Mesodermal cell (in vitro differentiated cells): Measurements from ENCODE around the gene IFT80.
A peak's percentile ranks its signal among the peaks of the same experiment; 100 is the strongest.

ENCODE experiments used
- H3K27ac ChIP-seq: 2 replicates; pipeline ENCODE4 v1.7.0; 2013; ENCODE audit warnings: mild to moderate bottlenecking, low read depth, low read length, moderate library complexity; ENCODE audit not compliant: severe bottlenecking
- H3K36me3 ChIP-seq: 2 replicates; pipeline ENCODE4 v1.7.1; 2013; ENCODE audit warnings: mild to moderate bottlenecking, low read length, moderate library complexity; ENCODE audit not compliant: control insufficient read depth, insufficient read depth
- H3K4me1 ChIP-seq: one replicate; pipeline ENCODE4 v1.7.1; 2013; ENCODE audit warnings: mild to moderate bottlenecking, low read length; ENCODE audit not compliant: insufficient read depth, control insufficient read depth, poor library complexity, severe bottlenecking
- H3K4me3 ChIP-seq: 2 replicates; pipeline ENCODE4 v1.7.0; 2013; ENCODE audit warnings: low read length, control low read depth, mild to moderate bottlenecking; ENCODE audit not compliant: insufficient read depth, poor library complexity, severe bottlenecking; ENCODE audit errors: extremely low read depth
- H3K9me3 ChIP-seq: 2 replicates; pipeline ENCODE4 v1.7.1; 2013; ENCODE audit warnings: mild to moderate bottlenecking, low read length, moderate library complexity; ENCODE audit not compliant: control insufficient read depth
- WGBS, 2 experiments: methylation state at CpG; one replicate each; pipeline ENCODE4 v1.1.5; 2013; ENCODE audit warnings: missing lambda C conversion rate in 2 of 2; ENCODE audit not compliant: insufficient coverage in 2 of 2; 5-methylcytosine and 5-hydroxymethylcytosine counted together

IFT80 gene

DNA sequence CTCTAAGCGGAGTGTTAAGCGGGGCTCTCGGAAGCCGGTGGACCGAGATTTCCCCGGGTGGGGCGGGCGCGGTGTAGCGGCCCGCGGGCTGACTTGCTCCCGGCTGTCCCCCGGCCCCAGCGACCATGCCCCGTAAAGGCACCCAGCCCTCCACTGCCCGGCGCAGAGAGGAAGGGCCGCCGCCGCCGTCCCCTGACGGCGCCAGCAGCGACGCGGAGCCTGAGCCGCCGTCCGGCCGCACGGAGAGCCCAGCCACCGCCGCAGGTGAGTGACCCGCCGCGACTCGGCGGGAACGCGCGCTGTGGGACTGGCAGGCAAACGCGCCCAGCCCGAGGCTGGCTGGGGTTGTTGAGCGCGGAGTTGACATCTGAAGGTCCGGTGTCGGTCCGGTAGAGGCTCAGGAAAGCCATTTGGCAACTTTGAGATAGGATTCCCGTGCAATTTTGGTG, 1.7 kb upstream of the IFT80 start:
- no peaks in the 10 kb centered on the region for H3K9me3 ChIP-seq
- peaks cover 16% of the 10 kb centered on the region for H3K36me3 ChIP-seq
- H3K4me1 ChIP-seq, result no peaks in the 10 kb centered on the region
- 0% methylated on average over 30 to 43 of the region's 51 CpGs for WGBS, 2 experiments
- H3K27ac ChIP-seq, result peak overlapping the region; percentile 92
- H3K4me3 ChIP-seq, result peak overlapping the region; percentile 98

DNA sequence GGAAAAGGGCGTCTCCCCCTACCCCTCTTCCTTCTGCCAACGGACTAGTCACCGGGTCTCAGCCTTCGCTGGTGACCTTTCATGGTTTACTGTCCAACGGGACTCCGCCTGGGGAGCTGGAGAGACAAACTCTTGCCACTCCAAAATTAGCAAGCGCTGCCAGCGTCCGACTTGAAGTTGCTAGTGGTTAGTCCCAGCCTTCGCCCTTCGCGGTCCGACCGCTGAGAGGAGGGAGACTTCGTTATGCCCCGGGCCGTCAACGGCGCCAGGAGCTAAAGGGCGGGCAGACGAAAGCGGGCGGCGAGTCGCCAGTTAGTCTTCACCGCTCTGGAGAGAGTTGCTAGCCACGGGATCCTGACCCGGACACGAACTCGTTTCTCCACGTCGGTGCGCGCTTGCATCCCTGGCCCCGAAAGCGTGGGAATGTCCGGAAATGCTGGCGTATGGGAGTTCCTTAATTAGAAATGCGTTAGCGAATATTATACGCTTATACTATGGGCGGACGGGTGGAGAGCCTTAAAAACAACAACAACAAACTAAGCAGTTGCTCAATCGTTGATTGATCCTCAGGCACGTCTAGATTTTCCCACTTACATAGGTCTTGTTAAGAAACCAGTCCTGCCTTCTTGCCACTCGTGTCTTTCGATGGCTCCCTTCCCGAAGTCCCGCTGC, 1.1 kb upstream of the IFT80 start:
- 0 to 1% methylated on average over 43 to 47 of the region's 49 CpGs for WGBS, 2 experiments
- H3K36me3 ChIP-seq, result peaks cover 15% of the 10 kb centered on the region
- no peaks in the 10 kb centered on the region for H3K9me3 ChIP-seq
- no peaks in the 10 kb centered on the region for H3K4me1 ChIP-seq
- peak overlapping the region; percentile 98 for H3K4me3 ChIP-seq
- H3K27ac ChIP-seq, result peak overlapping the region; percentile 92

DNA sequence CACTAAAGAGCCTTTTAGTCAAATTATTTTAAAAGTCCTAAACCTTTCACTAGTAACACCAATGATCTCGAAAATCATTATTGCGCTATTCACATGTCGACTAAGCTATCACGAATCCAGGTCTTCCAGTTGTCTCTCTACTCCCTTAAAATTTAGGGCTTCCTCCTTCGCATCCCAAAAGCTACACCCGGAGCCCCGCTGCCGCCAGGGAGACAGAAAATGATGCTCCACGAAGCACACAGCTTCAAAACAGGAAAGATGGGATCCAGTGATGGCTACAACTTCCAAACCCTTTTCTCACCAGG, 253 bp downstream of the IFT80 start:
- H3K4me3 ChIP-seq, result peak overlapping the region; percentile 98
- peaks cover 6% of the 10 kb centered on the region for H3K36me3 ChIP-seq
- H3K27ac ChIP-seq, result no peak overlapping the region
- H3K4me1 ChIP-seq, result no peaks in the 10 kb centered on the region
- WGBS, 2 experiments, result 0 to 1% methylated on average over 9 of the region's 9 CpGs
- H3K9me3 ChIP-seq, result no peaks in the 10 kb centered on the region

DNA sequence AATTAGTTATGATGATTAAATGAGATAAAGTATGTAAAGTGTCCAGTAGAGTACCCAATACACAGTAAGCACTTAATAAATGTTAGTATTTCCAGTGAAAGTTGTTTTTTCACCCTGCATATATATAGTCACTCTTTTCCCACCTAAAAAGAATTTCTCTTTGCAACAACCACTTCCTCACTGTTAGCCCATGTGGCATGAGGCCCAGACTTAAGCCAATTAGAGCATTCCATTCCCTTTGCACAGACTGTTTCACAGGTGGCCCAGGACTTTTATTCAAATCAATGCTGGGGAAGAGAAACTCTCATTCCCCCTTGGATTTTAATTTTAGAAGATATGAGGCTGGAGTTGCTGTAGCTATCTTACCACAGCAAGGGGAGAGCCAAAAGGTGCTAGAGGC, 3.7 kb downstream of the IFT80 start:
- no peaks in the 10 kb centered on the region for H3K36me3 ChIP-seq
- no peak overlapping the region for H3K27ac ChIP-seq
- H3K4me3 ChIP-seq, result no peak overlapping the region
- no peaks in the 10 kb centered on the region for H3K9me3 ChIP-seq
- H3K4me1 ChIP-seq, result no peaks in the 10 kb centered on the region

DNA sequence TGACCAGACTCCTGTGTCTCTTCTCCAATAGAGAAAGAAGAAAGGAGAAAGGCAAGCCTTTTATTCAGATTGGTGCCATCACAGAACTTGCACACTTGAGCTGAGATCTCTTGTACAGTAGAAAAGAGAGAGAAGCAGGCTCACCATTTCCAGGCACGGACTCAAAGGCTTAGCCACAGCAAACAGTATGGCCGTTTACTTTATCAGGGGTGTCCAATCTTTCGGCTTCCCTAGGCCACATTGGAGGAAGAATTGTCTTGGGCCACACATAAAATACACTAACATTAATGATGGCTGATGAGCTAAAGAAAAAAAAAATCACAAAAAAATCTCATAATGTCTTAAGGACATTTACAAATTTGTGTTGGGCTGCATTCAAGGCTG, 5.0 kb downstream of the IFT80 start:
- Histone ChIP-seq H3K4me3 (no peak overlapping the region), H3K36me3 (no peaks in the 10 kb centered on the region), H3K27ac (no peak overlapping the region), H3K4me1 (no peaks in the 10 kb centered on the region), H3K9me3 (no peaks in the 10 kb centered on the region)
- WGBS, 2 experiments, result no CpG with 5 or more reads among the region's 3 CpGs

DNA sequence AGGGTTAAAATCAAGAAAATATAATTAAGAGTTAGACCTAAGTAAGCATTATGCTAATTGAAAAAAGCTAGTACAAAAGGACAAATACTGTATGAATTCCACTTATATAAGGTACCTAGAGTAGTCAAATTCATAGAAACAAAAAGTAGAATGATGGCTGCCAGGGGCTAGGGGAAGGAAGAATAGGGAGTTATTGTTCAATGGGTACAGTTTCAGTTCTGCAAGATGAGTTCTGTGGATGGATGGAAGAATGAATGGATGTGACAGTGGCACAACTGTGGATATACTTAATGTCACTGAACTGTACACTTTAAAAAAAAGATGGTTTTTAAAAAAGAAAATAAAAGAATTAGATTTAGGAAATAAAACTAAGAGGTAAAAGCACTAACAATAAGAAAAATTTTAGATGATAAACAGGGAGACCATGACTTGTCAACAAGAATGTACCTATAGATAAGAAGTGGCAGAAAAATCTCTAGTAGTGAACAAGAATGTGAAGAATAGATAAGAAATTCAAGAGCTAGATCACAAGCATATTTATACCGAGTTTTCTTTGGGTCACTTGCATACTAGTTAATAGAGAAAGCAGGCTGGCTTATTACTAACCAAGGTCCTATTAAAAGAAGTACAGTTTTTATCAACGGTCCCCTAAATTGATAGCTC, 5.5 kb downstream of the IFT80 start:
- Histone ChIP-seq H3K4me1 (no peaks in the 10 kb centered on the region), H3K9me3 (no peaks in the 10 kb centered on the region), H3K27ac (no peak overlapping the region), H3K36me3 (no peaks in the 10 kb centered on the region), H3K4me3 (no peak overlapping the region)
- WGBS, 2 experiments, result 100% methylated on average over 1 of the region's 2 CpGs; no CpG with 5 or more reads in 1 of the 2 experiments

DNA sequence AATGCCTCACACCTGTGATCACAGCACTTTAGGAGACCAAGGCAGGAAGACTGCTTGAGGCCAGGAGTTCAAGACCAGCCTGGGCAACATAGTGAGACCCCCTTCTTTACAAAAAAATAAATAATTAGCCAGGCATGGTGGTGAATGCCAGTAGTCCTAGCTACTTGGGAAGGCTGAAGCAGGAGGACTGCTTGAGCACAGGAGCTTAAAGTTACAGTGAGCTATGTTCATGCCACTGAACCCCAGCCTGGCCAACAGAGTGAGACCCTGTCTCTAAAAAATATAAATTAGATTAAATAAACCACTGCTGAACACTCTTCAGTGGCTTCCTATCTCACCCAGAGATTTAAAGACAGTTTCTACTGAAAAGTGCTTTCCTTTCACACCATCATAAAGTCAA, 6.2 kb downstream of the IFT80 start:
- no peak overlapping the region for H3K27ac ChIP-seq

DNA sequence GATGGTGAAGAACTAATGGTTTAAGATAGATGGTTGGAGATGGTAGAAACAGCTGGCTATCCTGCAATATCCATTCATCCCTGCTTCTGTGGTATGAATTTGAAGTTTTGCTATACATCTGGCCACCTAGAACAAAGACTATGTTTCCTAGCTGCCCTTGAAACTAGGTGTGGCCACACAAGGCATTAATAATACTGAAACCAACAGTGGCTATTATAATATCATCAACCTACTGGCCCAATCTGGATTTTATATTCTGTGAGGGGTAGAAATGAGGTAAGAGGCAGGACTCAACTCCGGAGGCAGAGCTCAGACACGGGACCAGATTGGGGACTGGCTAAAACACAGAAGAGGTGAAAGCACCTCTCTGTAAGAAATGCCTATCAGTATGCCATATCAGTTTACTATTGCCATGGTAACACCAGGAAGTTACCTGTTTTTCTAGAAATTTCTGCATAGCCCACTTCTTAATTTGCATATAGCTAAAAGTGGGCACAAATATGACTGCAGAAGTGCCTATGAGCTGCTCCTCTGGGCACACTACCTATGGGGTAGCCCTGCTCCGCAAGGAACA, 8.4 kb downstream of the IFT80 start:
- Histone ChIP-seq H3K9me3 (no peaks in the 10 kb centered on the region), H3K4me3 (no peak overlapping the region), H3K4me1 (no peaks in the 10 kb centered on the region), H3K27ac (no peak overlapping the region), H3K36me3 (no peaks in the 10 kb centered on the region)
- WGBS, 2 experiments, result 95 to 97% methylated on average over 3 of the region's 3 CpGs

More for the DNA sequence above, 6.2 kb downstream of the IFT80 start:
- Histone ChIP-seq H3K4me3 (no peak overlapping the region), H3K9me3 (no peaks in the 10 kb centered on the region), H3K36me3 (no peaks in the 10 kb centered on the region), H3K4me1 (no peaks in the 10 kb centered on the region)

DNA sequence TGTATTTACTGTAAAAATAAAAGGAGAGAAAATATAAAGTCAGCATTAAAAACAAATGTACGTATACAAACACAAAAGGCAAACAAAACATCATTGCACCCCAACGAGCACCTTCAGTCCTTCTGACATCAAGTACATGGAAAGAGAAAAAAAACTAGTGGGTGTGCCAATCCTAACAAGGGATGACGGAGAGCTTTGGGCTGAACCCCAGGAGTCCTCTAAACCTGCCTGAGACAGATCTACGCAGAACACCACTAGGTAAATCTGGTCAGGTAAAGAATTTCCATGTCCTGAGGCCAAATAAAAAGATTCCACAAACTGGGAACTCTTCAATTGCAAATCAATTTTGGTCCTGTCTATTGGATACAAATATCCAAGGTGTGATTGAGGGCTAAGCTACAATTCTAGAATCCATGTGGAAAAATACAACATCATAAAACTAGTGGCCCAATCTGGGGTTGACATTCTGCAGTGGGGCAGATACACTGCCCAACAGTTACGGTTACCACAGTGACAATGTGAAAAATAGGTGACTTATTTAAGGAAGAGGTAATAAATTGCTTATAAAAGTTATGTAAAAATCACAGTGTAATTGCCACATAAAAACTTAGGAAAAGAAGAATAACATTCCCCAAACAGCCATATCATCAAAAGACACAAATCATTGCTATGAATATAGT, 14.2 kb downstream of the IFT80 start:
- H3K4me3 ChIP-seq, result no peak overlapping the region

DNA sequence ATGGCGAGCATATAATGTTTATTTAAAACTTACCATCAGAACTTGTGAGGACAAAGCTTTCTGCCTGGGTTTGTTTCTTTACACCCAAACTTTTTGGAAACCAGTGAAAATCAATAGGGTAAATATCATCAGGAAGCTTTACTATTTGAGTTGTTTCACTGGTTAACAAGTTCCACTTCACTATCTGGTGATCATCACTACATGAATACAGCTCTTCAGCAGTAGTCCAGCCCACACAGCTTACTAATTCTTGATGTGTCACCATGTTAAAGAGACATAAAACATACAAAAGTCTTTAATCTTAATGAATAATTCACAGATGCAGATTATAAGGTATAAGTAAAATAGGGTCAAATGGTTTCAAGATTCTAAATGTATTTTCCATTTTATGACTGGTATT, 17.6 kb downstream of the IFT80 start:
- Histone ChIP-seq H3K27ac (no peak overlapping the region), H3K36me3 (peaks cover 1% of the 10 kb centered on the region), H3K4me3 (no peak overlapping the region), H3K4me1 (no peaks in the 10 kb centered on the region), H3K9me3 (no peaks in the 10 kb centered on the region)
- no CpG with 5 or more reads among the region's 1 CpG for WGBS, 2 experiments

More for the DNA sequence above, 14.2 kb downstream of the IFT80 start:
- Histone ChIP-seq H3K4me1 (no peaks in the 10 kb centered on the region), H3K36me3 (no peaks in the 10 kb centered on the region), H3K27ac (no peak overlapping the region), H3K9me3 (no peaks in the 10 kb centered on the region)
- 80 to 92% methylated on average over 2 of the region's 5 CpGs for WGBS, 2 experiments
